ENCODE data around the gene NCOA3. TPM values are rescaled to one million over a fixed set of nuclear protein-coding genes. Genes with fewer than 3 reads are reported as not detected.

Gene NCOA3
- total and polyA plus RNA-seq, 12 donors, result 8.0 to 30.2 (median 21.4) TPM

DNA sequence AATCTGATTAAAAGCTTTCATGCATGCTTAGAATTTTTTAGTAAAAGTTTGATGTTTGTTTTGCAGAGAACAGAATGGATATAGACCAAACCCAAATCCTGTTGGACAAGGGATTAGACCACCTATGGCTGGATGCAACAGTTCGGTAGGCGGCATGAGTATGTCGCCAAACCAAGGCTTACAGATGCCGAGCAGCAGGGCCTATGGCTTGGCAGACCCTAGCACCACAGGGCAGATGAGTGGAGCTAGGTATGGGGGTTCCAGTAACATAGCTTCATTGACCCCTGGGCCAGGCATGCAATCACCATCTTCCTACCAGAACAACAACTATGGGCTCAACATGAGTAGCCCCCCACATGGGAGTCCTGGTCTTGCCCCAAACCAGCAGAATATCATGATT is 133.6 kb downstream of the NCOA3 start:
- Histone ChIP-seq H3K4me1 (peaks cover 0 to 20% (median 0%) of the 10 kb centered on the region in 9 donors), H3K27ac (no peak overlapping the region), H3K9me3 (no peaks in the 10 kb centered on the region), H3K27me3 (no peaks in the 10 kb centered on the region), H3K4me3 (no peak overlapping the region), H3K36me3 (peaks cover 0 to 100% (median 44%) of the 10 kb centered on the region in 9 donors)
- WGBS, 2 donors, result 97% methylated on average over 4 of the region's 4 CpGs
- DNase-seq, result no peak
- no peak for ATAC-seq
- intact Hi-C loops (cut with DNase I), result no loop called here
- TF ChIP-seq, protein P1, sequence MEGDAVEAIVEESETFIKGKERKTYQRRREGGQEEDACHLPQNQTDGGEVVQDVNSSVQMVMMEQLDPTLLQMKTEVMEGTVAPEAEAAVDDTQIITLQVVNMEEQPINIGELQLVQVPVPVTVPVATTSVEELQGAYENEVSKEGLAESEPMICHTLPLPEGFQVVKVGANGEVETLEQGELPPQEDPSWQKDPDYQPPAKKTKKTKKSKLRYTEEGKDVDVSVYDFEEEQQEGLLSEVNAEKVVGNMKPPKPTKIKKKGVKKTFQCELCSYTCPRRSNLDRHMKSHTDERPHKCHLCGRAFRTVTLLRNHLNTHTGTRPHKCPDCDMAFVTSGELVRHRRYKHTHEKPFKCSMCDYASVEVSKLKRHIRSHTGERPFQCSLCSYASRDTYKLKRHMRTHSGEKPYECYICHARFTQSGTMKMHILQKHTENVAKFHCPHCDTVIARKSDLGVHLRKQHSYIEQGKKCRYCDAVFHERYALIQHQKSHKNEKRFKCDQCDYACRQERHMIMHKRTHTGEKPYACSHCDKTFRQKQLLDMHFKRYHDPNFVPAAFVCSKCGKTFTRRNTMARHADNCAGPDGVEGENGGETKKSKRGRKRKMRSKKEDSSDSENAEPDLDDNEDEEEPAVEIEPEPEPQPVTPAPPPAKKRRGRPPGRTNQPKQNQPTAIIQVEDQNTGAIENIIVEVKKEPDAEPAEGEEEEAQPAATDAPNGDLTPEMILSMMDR (IDR thresholded peaks at IDR 0.05), result no peak

DNA sequence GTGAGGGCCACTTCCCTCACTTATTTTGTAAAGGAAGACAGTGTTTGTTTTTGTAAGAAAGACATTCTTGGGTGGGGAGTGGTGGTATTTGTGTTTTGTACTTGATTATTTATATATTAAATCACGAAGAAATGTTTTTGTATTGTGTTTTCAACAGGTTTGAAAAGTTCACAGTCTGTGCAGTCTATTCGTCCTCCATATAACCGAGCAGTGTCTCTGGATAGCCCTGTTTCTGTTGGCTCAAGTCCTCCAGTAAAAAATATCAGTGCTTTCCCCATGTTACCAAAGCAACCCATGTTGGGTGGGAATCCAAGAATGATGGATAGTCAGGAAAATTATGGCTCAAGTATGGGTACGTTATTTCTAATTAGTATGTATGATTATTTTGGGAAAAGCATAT is 137.2 kb downstream of the NCOA3 start:
- TF ChIP-seq, protein P1 (IDR thresholded peaks at IDR 0.05), result no peak
- WGBS, 2 donors, result 51 to 61% methylated on average over 4 of the region's 4 CpGs
- H3K4me3 ChIP-seq, result no peak overlapping the region
- no peaks in the 10 kb centered on the region for H3K9me3 ChIP-seq
- no peaks in the 10 kb centered on the region for H3K27me3 ChIP-seq
- peaks cover 0 to 100% (median 55%) of the 10 kb centered on the region in 9 donors for H3K36me3 ChIP-seq
- no peak overlapping the region for H3K27ac ChIP-seq
- intact Hi-C loops (cut with DNase I), result no loop called here
- no peak for DNase-seq
- ATAC-seq, result no peak
- H3K4me1 ChIP-seq, result peaks cover 0 to 12% (median 0%) of the 10 kb centered on the region in 9 donors

DNA sequence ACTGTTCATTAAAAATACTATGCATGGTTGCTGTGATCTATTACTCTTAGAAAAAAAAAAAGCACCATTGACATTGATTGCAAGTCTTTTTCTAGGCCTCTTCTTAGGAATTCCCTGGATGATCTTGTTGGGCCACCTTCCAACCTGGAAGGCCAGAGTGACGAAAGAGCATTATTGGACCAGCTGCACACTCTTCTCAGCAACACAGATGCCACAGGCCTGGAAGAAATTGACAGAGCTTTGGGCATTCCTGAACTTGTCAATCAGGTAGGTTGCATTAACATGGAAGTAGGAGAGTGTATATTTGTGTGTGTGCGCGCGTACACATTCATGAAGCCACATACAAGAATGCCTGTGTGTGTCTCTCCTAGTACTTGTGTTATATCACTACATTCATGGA is 140.4 kb downstream of the NCOA3 start:
- H3K36me3 ChIP-seq, result peaks cover 0 to 100% (median 59%) of the 10 kb centered on the region in 9 donors
- ATAC-seq (no peak), DNase-seq (no peak)
- 92 to 94% methylated on average over 4 of the region's 4 CpGs for WGBS, 2 donors
- no peak overlapping the region for H3K4me3 ChIP-seq
- H3K27ac ChIP-seq, result no peak overlapping the region
- peaks cover 0 to 12% (median 0%) of the 10 kb centered on the region in 9 donors for H3K4me1 ChIP-seq
- no peaks in the 10 kb centered on the region for H3K27me3 ChIP-seq
- TF ChIP-seq, protein P1 (IDR thresholded peaks at IDR 0.05), result no peak
- intact Hi-C loops (cut with DNase I), result no loop called here
- H3K9me3 ChIP-seq, result no peaks in the 10 kb centered on the region

DNA sequence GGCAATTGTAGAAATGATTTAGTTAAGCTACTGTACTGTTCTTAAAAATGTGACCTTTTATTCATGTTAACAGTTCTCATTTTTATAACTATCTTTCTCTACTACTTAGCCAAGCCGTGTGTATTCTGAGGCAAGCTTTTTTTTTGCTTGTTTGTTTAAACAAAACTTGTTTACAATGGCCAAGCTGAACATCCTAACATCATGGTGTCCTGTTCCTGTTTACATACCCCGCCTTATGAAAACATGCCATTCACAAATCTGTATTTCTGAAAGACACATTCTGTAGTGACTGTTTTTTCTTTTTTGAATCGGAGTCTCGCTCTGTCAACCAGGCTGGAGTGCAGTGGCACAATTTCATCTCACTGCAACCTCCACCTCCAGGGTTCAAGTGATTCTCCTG is 140.9 kb downstream of the NCOA3 start:
- TF ChIP-seq, protein P1 (IDR thresholded peaks at IDR 0.05), result no peak
- H3K9me3 ChIP-seq, result no peaks in the 10 kb centered on the region
- H3K36me3 ChIP-seq, result peaks cover 0 to 100% (median 58%) of the 10 kb centered on the region in 9 donors
- H3K27me3 ChIP-seq, result no peaks in the 10 kb centered on the region
- H3K27ac ChIP-seq, result no peak overlapping the region
- peaks cover 0 to 12% (median 0%) of the 10 kb centered on the region in 9 donors for H3K4me1 ChIP-seq
- intact Hi-C loops (cut with DNase I), result no loop called here
- H3K4me3 ChIP-seq, result no peak overlapping the region
- WGBS, 2 donors, result 90 to 92% methylated on average over 4 of the region's 4 CpGs
- ATAC-seq (no peak), DNase-seq (no peak)
